SJCRH30 (cell line): ENCODE data around the gene MTMR2. TPM values are rescaled to one million over a fixed set of nuclear protein-coding genes. Genes with fewer than 3 reads are reported as not detected.
A peak's percentile ranks its signal among the peaks of the same experiment; 100 is the strongest.

ENCODE experiments used
- DNase-seq, 2 experiments: peaks; one replicate each; pipeline ENCODE4 v3.0.0-alpha.2; 2015 to 2020
- H3K27ac ChIP-seq: fragments of 250-450 bp; sonication (Bioruptor Pico); 2 replicates; pipeline ENCODE4 v1.5.1; 2020; ENCODE audit warnings: mild to moderate bottlenecking, moderate library complexity
- H3K27me3 ChIP-seq: fragments of 250-450 bp; sonication (Bioruptor Pico); 2 replicates; pipeline ENCODE4 v1.5.1; 2020; ENCODE audit warnings: mild to moderate bottlenecking, moderate library complexity
- H3K36me3 ChIP-seq: fragments of 250-450 bp; sonication (Bioruptor Pico); 2 replicates; pipeline ENCODE4 v1.5.1; 2020; ENCODE audit warnings: mild to moderate bottlenecking, moderate library complexity
- H3K4me1 ChIP-seq: fragments of 250-450 bp; sonication (Bioruptor Pico); 2 replicates; pipeline ENCODE4 v1.5.1; 2020; ENCODE audit warnings: mild to moderate bottlenecking, moderate library complexity
- H3K4me3 ChIP-seq: fragments of 250-450 bp; sonication (Bioruptor Pico); 2 replicates; pipeline ENCODE4 v1.5.1; 2020; ENCODE audit warnings: mild to moderate bottlenecking, moderate library complexity
- H3K9me3 ChIP-seq: fragments of 250-450 bp; sonication (Bioruptor Pico); replicated peaks from 2 replicates; pipeline ENCODE4 v1.5.1; 2020; ENCODE audit warnings: mild to moderate bottlenecking, moderate library complexity
- total RNA-seq: library from RNA; depleted of rRNA; stranded (reverse); fragments of >200 nt; shearing (Covaris generic); gene quantifications from 2 replicates; pipeline ENCODE4 v1.2.3, GENCODE V29; 2014; rRNA removed

Gene MTMR2
- total RNA-seq: 22.3 and 26.4 TPM in 2 replicates

- peak; percentile 77 to 81 for DNase-seq
- no peaks in the 10 kb centered on the region for H3K36me3 ChIP-seq
- peaks cover 4% of the 10 kb centered on the region; the same call in 1 of the 2 replicates for H3K4me1 ChIP-seq
- H3K27ac ChIP-seq: peak within 1 kb of the TSS; percentile 79
- no peaks in the 10 kb centered on the region for H3K9me3 ChIP-seq
- H3K27me3 ChIP-seq: no peaks in the 10 kb centered on the region
- peak within 1 kb of the TSS; percentile 83 for H3K4me3 ChIP-seq
Measured at GRCh38 chr11:95923728-95924413, at the start of gene MTMR2. Gene MTMR2, minus strand, starts transcription at chr11:95924107. Its CDS starts 153 bp downstream, at chr11:95923954.

- no peak overlapping the region for H3K27ac ChIP-seq
- H3K27me3 ChIP-seq: no peaks in the 10 kb centered on the region
- H3K36me3 ChIP-seq: no peaks in the 10 kb centered on the region
- no peaks in the 10 kb centered on the region for H3K4me1 ChIP-seq
- no peaks in the 10 kb centered on the region for H3K9me3 ChIP-seq
- DNase-seq: no peak
- no peak overlapping the region for H3K4me3 ChIP-seq
Measured at GRCh38 chr11:95972060-95972459, 48.2 kb upstream of the MTMR2 start.

- no peak for DNase-seq
- H3K27me3 ChIP-seq: no peaks in the 10 kb centered on the region
- no peak overlapping the region for H3K27ac ChIP-seq
- no peak overlapping the region for H3K4me3 ChIP-seq
- H3K4me1 ChIP-seq: no peaks in the 10 kb centered on the region
- H3K36me3 ChIP-seq: no peaks in the 10 kb centered on the region
- no peaks in the 10 kb centered on the region for H3K9me3 ChIP-seq
Measured at GRCh38 chr11:95968585-95968984, 44.7 kb upstream of the MTMR2 start.

- no peaks in the 10 kb centered on the region for H3K27me3 ChIP-seq
- no peak for DNase-seq
- H3K27ac ChIP-seq: no peak overlapping the region
- no peaks in the 10 kb centered on the region for H3K4me1 ChIP-seq
- no peaks in the 10 kb centered on the region for H3K36me3 ChIP-seq
- H3K4me3 ChIP-seq: no peak overlapping the region
- H3K9me3 ChIP-seq: no peaks in the 10 kb centered on the region
Measured at GRCh38 chr11:95964281-95964680, 40.4 kb upstream of the MTMR2 start.

GRCh38 chr11:95961758-95962157 lies 37.9 kb upstream of the MTMR2 start:
- no peak overlapping the region for H3K4me3 ChIP-seq
- no peaks in the 10 kb centered on the region for H3K9me3 ChIP-seq
- H3K4me1 ChIP-seq: no peaks in the 10 kb centered on the region
- H3K27ac ChIP-seq: no peak overlapping the region
- no peaks in the 10 kb centered on the region for H3K27me3 ChIP-seq
- H3K36me3 ChIP-seq: no peaks in the 10 kb centered on the region
- no peak for DNase-seq

- Histone ChIP-seq H3K9me3 (no peaks in the 10 kb centered on the region), H3K4me3 (no peak overlapping the region), H3K4me1 (no peaks in the 10 kb centered on the region), H3K27ac (no peak overlapping the region), H3K36me3 (no peaks in the 10 kb centered on the region), H3K27me3 (no peaks in the 10 kb centered on the region)
- DNase-seq: no peak
Measured at GRCh38 chr11:95950905-95951304, 27.0 kb upstream of the MTMR2 start.

GRCh38 chr11:95948637-95949036 lies 24.7 kb upstream of the MTMR2 start:
- no peak for DNase-seq
- Histone ChIP-seq H3K4me1 (no peaks in the 10 kb centered on the region), H3K27ac (no peak overlapping the region), H3K9me3 (no peaks in the 10 kb centered on the region), H3K27me3 (no peaks in the 10 kb centered on the region), H3K36me3 (no peaks in the 10 kb centered on the region), H3K4me3 (no peak overlapping the region)

GRCh38 chr11:95944623-95945022 lies 20.7 kb upstream of the MTMR2 start:
- Histone ChIP-seq H3K36me3 (no peaks in the 10 kb centered on the region), H3K27me3 (no peaks in the 10 kb centered on the region), H3K4me1 (no peaks in the 10 kb centered on the region), H3K27ac (no peak overlapping the region), H3K4me3 (no peak overlapping the region), H3K9me3 (no peaks in the 10 kb centered on the region)
- no peak for DNase-seq

GRCh38 chr11:95943546-95943945 lies 19.6 kb upstream of the MTMR2 start:
- H3K4me1 ChIP-seq: no peaks in the 10 kb centered on the region
- no peak overlapping the region for H3K27ac ChIP-seq
- H3K4me3 ChIP-seq: no peak overlapping the region
- H3K36me3 ChIP-seq: no peaks in the 10 kb centered on the region
- H3K27me3 ChIP-seq: no peaks in the 10 kb centered on the region
- DNase-seq: no peak
- no peaks in the 10 kb centered on the region for H3K9me3 ChIP-seq

- Histone ChIP-seq H3K36me3 (no peaks in the 10 kb centered on the region), H3K9me3 (no peaks in the 10 kb centered on the region), H3K27ac (no peak overlapping the region), H3K4me3 (no peak overlapping the region), H3K27me3 (no peaks in the 10 kb centered on the region), H3K4me1 (no peaks in the 10 kb centered on the region)
- DNase-seq: no peak
Measured at GRCh38 chr11:95939091-95939490, 15.2 kb upstream of the MTMR2 start.

GRCh38 chr11:95937358-95937757 lies 13.5 kb upstream of the MTMR2 start:
- Histone ChIP-seq H3K4me3 (no peak overlapping the region), H3K36me3 (no peaks in the 10 kb centered on the region), H3K9me3 (no peaks in the 10 kb centered on the region), H3K4me1 (no peaks in the 10 kb centered on the region), H3K27ac (no peak overlapping the region), H3K27me3 (no peaks in the 10 kb centered on the region)
- DNase-seq: no peak

- H3K27ac ChIP-seq: no peak overlapping the region
- H3K4me3 ChIP-seq: no peak overlapping the region
- no peaks in the 10 kb centered on the region for H3K4me1 ChIP-seq
- no peaks in the 10 kb centered on the region for H3K27me3 ChIP-seq
- H3K9me3 ChIP-seq: no peaks in the 10 kb centered on the region; the same call in 1 of the 2 replicates
- no peaks in the 10 kb centered on the region for H3K36me3 ChIP-seq
- DNase-seq: no peak
Measured at GRCh38 chr11:95933594-95933993, 9.7 kb upstream of the MTMR2 start.

- no peaks in the 10 kb centered on the region for H3K27me3 ChIP-seq
- H3K4me3 ChIP-seq: no peak overlapping the region
- no peak for DNase-seq
- no peaks in the 10 kb centered on the region; the same call in 1 of the 2 replicates for H3K9me3 ChIP-seq
- H3K36me3 ChIP-seq: no peaks in the 10 kb centered on the region
- H3K4me1 ChIP-seq: peaks cover under 1% of the 10 kb centered on the region; the same call in 1 of the 2 replicates
- H3K27ac ChIP-seq: no peak overlapping the region
Measured at GRCh38 chr11:95931916-95932315, 8.0 kb upstream of the MTMR2 start.

GRCh38 chr11:95930948-95931347 lies 7.0 kb upstream of the MTMR2 start:
- H3K4me1 ChIP-seq: peaks cover 4% of the 10 kb centered on the region; the same call in 1 of the 2 replicates
- H3K4me3 ChIP-seq: no peak overlapping the region
- H3K36me3 ChIP-seq: no peaks in the 10 kb centered on the region
- DNase-seq: no peak
- H3K9me3 ChIP-seq: no peaks in the 10 kb centered on the region; the same call in 1 of the 2 replicates
- no peaks in the 10 kb centered on the region for H3K27me3 ChIP-seq
- no peak overlapping the region for H3K27ac ChIP-seq

- Histone ChIP-seq H3K4me3 (no peak overlapping the region), H3K27ac (no peak overlapping the region), H3K9me3 (no peaks in the 10 kb centered on the region; the same call in 1 of the 2 replicates), H3K4me1 (peaks cover 4% of the 10 kb centered on the region; the same call in 1 of the 2 replicates), H3K36me3 (no peaks in the 10 kb centered on the region), H3K27me3 (no peaks in the 10 kb centered on the region)
- DNase-seq: no peak
Measured at GRCh38 chr11:95926726-95927125, 2.8 kb upstream of the MTMR2 start.

- H3K36me3 ChIP-seq: no peaks in the 10 kb centered on the region
- peak overlapping the region; percentile 83 for H3K4me3 ChIP-seq
- peaks cover 4% of the 10 kb centered on the region; the same call in 1 of the 2 replicates for H3K4me1 ChIP-seq
- no peak for DNase-seq
- H3K27me3 ChIP-seq: no peaks in the 10 kb centered on the region
- no peaks in the 10 kb centered on the region for H3K9me3 ChIP-seq
- peak overlapping the region; percentile 79 for H3K27ac ChIP-seq
Measured at GRCh38 chr11:95925011-95925410, 1.1 kb upstream of the MTMR2 start.
